ENCODE results near the gene NCOR1. TPM values are rescaled to one million over a fixed set of nuclear protein-coding genes. Genes with fewer than 3 reads are reported as not detected.

NCOR1 gene
- polyA plus RNA-seq (2013, experiment 1 of 2) = 52.9 TPM
- polyA plus RNA-seq (2013, experiment 2 of 2) = 49.7 TPM

- WGBS = under 1% methylated on average over 73 of the region's 82 CpGs
Observed at GRCh38 chr17:16215273-16215964, at the start of gene NCOR1. Gene NCOR1 (minus strand): TSS chr17:16215534. CDS start chr17:16194569, 20,965 bp downstream.

GRCh38 chr17:16262201-16262600 is 46.9 kb upstream of the NCOR1 start:
- no peak overlapping the region for H2AFZ ChIP-seq (ENCODE audit: low read depth, low read length)
- H3K14ac ChIP-seq (ENCODE audit: low read length in 2 of 2) = no peak overlapping the region
- no peaks in the 10 kb centered on the region for H3K9me3 ChIP-seq (ENCODE audit: control insufficient read depth, low read length)
- H3K27me3 ChIP-seq (ENCODE audit: control insufficient read depth in 1 of 2, insufficient read depth in 1 of 2, low read length in 2 of 2) = no peaks in the 10 kb centered on the region
- no peak overlapping the region for H3K4ac ChIP-seq (ENCODE audit: low read depth in 1 of 2, low read length in 2 of 2)
- H4K8ac ChIP-seq (ENCODE audit: low read length) = no peak overlapping the region
- H3K79me1 ChIP-seq (replicated peaks; ENCODE audit: low read length, poor library complexity, severe bottlenecking) = peaks cover 8% of the 10 kb centered on the region
- H3K23ac ChIP-seq (ENCODE audit: low read length in 2 of 2) = no peak overlapping the region
- WGBS = 100% methylated on average over 1 of the region's 4 CpGs
- H2BK15ac ChIP-seq (ENCODE audit: low read depth, poor library complexity, severe bottlenecking) = no peak overlapping the region
- DNase-seq = no peak
- H3K36me3 ChIP-seq (ENCODE audit: control insufficient read depth in 1 of 2, insufficient read depth in 2 of 2, low read depth in 1 of 2, low read length in 2 of 2) = peaks cover 0 to 6% of the 10 kb centered on the region in 2 experiments
- H3K9ac ChIP-seq (ENCODE audit: low read length) = no peak overlapping the region
- no peak overlapping the region for H3K18ac ChIP-seq (ENCODE audit: low read depth in 1 of 2, low read length in 2 of 2)
- no peak overlapping the region for H3K4me2 ChIP-seq (ENCODE audit: low read length, poor library complexity, severe bottlenecking)
- H2BK5ac ChIP-seq (ENCODE audit: low read depth, low read length, poor library complexity, severe bottlenecking) = no peak overlapping the region
- H2BK120ac ChIP-seq (ENCODE audit: low read depth, low read length) = no peak overlapping the region
- peaks cover 2% of the 10 kb centered on the region for H3K4me1 ChIP-seq (ENCODE audit: control insufficient read depth, insufficient read depth, low read depth, low read length)
- no peak overlapping the region for H3K4me3 ChIP-seq (ENCODE audit: insufficient read depth in 1 of 2, low read depth in 1 of 2, low read length in 2 of 2)
- no peak overlapping the region for H2BK12ac ChIP-seq (ENCODE audit: low read length in 2 of 2)
- H3K27ac ChIP-seq (ENCODE audit: low read length, poor library complexity, severe bottlenecking) = no peak overlapping the region
- no peak overlapping the region for H4K91ac ChIP-seq (ENCODE audit: low read length)
- no peak overlapping the region for H2AK5ac ChIP-seq (ENCODE audit: low read length, severe bottlenecking)

More at GRCh38 chr17:16215273-16215964, at the start of gene NCOR1:
- H3K4me3 ChIP-seq (ENCODE audit: insufficient read depth in 1 of 2, low read depth in 1 of 2, low read length in 2 of 2) = peak within 1 kb of the TSS; percentile 86 to 91
- H4K91ac ChIP-seq (ENCODE audit: low read length) = peak within 1 kb of the TSS; percentile 99
- peak within 1 kb of the TSS; percentile 99 for H2BK15ac ChIP-seq (ENCODE audit: low read depth, poor library complexity, severe bottlenecking)
- H4K8ac ChIP-seq (ENCODE audit: low read length) = peak within 1 kb of the TSS; percentile 100
- H2AK5ac ChIP-seq (ENCODE audit: low read length, severe bottlenecking) = peak within 1 kb of the TSS; percentile 64
- DNase-seq = peak; percentile 96
- peak within 1 kb of the TSS; percentile 80 for H3K27ac ChIP-seq (ENCODE audit: low read length, poor library complexity, severe bottlenecking)
- H3K4ac ChIP-seq (ENCODE audit: low read depth in 1 of 2, low read length in 2 of 2) = peak within 1 kb of the TSS; percentile 94 to 96
- H3K4me1 ChIP-seq (ENCODE audit: control insufficient read depth, insufficient read depth, low read depth, low read length) = peaks cover 12% of the 10 kb centered on the region
- peak within 1 kb of the TSS; percentile 66 to 73 for H2BK12ac ChIP-seq (ENCODE audit: low read length in 2 of 2)
- H3K9me3 ChIP-seq (ENCODE audit: control insufficient read depth, low read length) = no peaks in the 10 kb centered on the region
- H3K9ac ChIP-seq (ENCODE audit: low read length) = peak within 1 kb of the TSS; percentile 94
- peak within 1 kb of the TSS; percentile 15 to 96 for H3K23ac ChIP-seq (ENCODE audit: low read length in 2 of 2)
- H3K18ac ChIP-seq (ENCODE audit: low read depth in 1 of 2, low read length in 2 of 2) = peak within 1 kb of the TSS; percentile 99 to 100
- H2AFZ ChIP-seq (ENCODE audit: low read depth, low read length) = peak within 1 kb of the TSS; percentile 97
- H3K36me3 ChIP-seq (ENCODE audit: control insufficient read depth in 1 of 2, insufficient read depth in 2 of 2, low read depth in 1 of 2, low read length in 2 of 2) = peaks cover 0 to 3% of the 10 kb centered on the region in 2 experiments
- H3K27me3 ChIP-seq (ENCODE audit: control insufficient read depth in 1 of 2, insufficient read depth in 1 of 2, low read length in 2 of 2) = no peaks in the 10 kb centered on the region
- no peaks in the 10 kb centered on the region for H3K79me1 ChIP-seq (replicated peaks; ENCODE audit: low read length, poor library complexity, severe bottlenecking)
- H2BK5ac ChIP-seq (ENCODE audit: low read depth, low read length, poor library complexity, severe bottlenecking) = peak within 1 kb of the TSS; percentile 96
- H3K4me2 ChIP-seq (ENCODE audit: low read length, poor library complexity, severe bottlenecking) = peak within 1 kb of the TSS; percentile 68
- peak within 1 kb of the TSS; percentile 99 for H2BK120ac ChIP-seq (ENCODE audit: low read depth, low read length)
- H3K14ac ChIP-seq (ENCODE audit: low read length in 2 of 2) = peak within 1 kb of the TSS in 1 of 2 experiments; percentile 99

GRCh38 chr17:16261049-16261448 is 45.7 kb upstream of the NCOR1 start:
- no peak overlapping the region for H2AK5ac ChIP-seq (ENCODE audit: low read length, severe bottlenecking)
- no peak overlapping the region for H3K4me3 ChIP-seq (ENCODE audit: insufficient read depth in 1 of 2, low read depth in 1 of 2, low read length in 2 of 2)
- H3K18ac ChIP-seq (ENCODE audit: low read depth in 1 of 2, low read length in 2 of 2) = no peak overlapping the region
- H2BK15ac ChIP-seq (ENCODE audit: low read depth, poor library complexity, severe bottlenecking) = peak overlapping the region; percentile 12
- H3K79me1 ChIP-seq (replicated peaks; ENCODE audit: low read length, poor library complexity, severe bottlenecking) = peaks cover 10% of the 10 kb centered on the region
- no peak overlapping the region for H3K4ac ChIP-seq (ENCODE audit: low read depth in 1 of 2, low read length in 2 of 2)
- H3K4me1 ChIP-seq (ENCODE audit: control insufficient read depth, insufficient read depth, low read depth, low read length) = peaks cover 2% of the 10 kb centered on the region
- H3K9ac ChIP-seq (ENCODE audit: low read length) = no peak overlapping the region
- H2AFZ ChIP-seq (ENCODE audit: low read depth, low read length) = no peak overlapping the region
- H2BK5ac ChIP-seq (ENCODE audit: low read depth, low read length, poor library complexity, severe bottlenecking) = no peak overlapping the region
- H3K36me3 ChIP-seq (ENCODE audit: control insufficient read depth in 1 of 2, insufficient read depth in 2 of 2, low read depth in 1 of 2, low read length in 2 of 2) = peaks cover 0 to 6% of the 10 kb centered on the region in 2 experiments
- H2BK120ac ChIP-seq (ENCODE audit: low read depth, low read length) = no peak overlapping the region
- H2BK12ac ChIP-seq (ENCODE audit: low read length in 2 of 2) = no peak overlapping the region
- H3K14ac ChIP-seq (ENCODE audit: low read length in 2 of 2) = no peak overlapping the region
- H3K9me3 ChIP-seq (ENCODE audit: control insufficient read depth, low read length) = no peaks in the 10 kb centered on the region
- no peak overlapping the region for H4K8ac ChIP-seq (ENCODE audit: low read length)
- no peak for DNase-seq
- no peak overlapping the region for H3K23ac ChIP-seq (ENCODE audit: low read length in 2 of 2)
- 86% methylated on average over 3 of the region's 3 CpGs for WGBS
- no peaks in the 10 kb centered on the region for H3K27me3 ChIP-seq (ENCODE audit: control insufficient read depth in 1 of 2, insufficient read depth in 1 of 2, low read length in 2 of 2)
- H4K91ac ChIP-seq (ENCODE audit: low read length) = no peak overlapping the region
- H3K4me2 ChIP-seq (ENCODE audit: low read length, poor library complexity, severe bottlenecking) = no peak overlapping the region
- H3K27ac ChIP-seq (ENCODE audit: low read length, poor library complexity, severe bottlenecking) = no peak overlapping the region

- H2BK12ac ChIP-seq (ENCODE audit: low read length in 2 of 2) = no peak overlapping the region
- no peaks in the 10 kb centered on the region for H3K27me3 ChIP-seq (ENCODE audit: control insufficient read depth in 1 of 2, insufficient read depth in 1 of 2, low read length in 2 of 2)
- no peak overlapping the region for H3K27ac ChIP-seq (ENCODE audit: low read length, poor library complexity, severe bottlenecking)
- H3K23ac ChIP-seq (ENCODE audit: low read length in 2 of 2) = no peak overlapping the region
- H2BK120ac ChIP-seq (ENCODE audit: low read depth, low read length) = no peak overlapping the region
- DNase-seq = no peak
- H3K4me2 ChIP-seq (ENCODE audit: low read length, poor library complexity, severe bottlenecking) = no peak overlapping the region
- H3K36me3 ChIP-seq (ENCODE audit: control insufficient read depth in 1 of 2, insufficient read depth in 2 of 2, low read depth in 1 of 2, low read length in 2 of 2) = peaks cover 0 to 6% of the 10 kb centered on the region in 2 experiments
- no peak overlapping the region for H3K4ac ChIP-seq (ENCODE audit: low read depth in 1 of 2, low read length in 2 of 2)
- H3K14ac ChIP-seq (ENCODE audit: low read length in 2 of 2) = no peak overlapping the region
- H3K79me1 ChIP-seq (replicated peaks; ENCODE audit: low read length, poor library complexity, severe bottlenecking) = peaks cover 10% of the 10 kb centered on the region
- no peak overlapping the region for H2BK5ac ChIP-seq (ENCODE audit: low read depth, low read length, poor library complexity, severe bottlenecking)
- H4K91ac ChIP-seq (ENCODE audit: low read length) = no peak overlapping the region
- no peak overlapping the region for H3K18ac ChIP-seq (ENCODE audit: low read depth in 1 of 2, low read length in 2 of 2)
- peaks cover 2% of the 10 kb centered on the region for H3K4me1 ChIP-seq (ENCODE audit: control insufficient read depth, insufficient read depth, low read depth, low read length)
- no peaks in the 10 kb centered on the region for H3K9me3 ChIP-seq (ENCODE audit: control insufficient read depth, low read length)
- H3K9ac ChIP-seq (ENCODE audit: low read length) = no peak overlapping the region
- no peak overlapping the region for H2AFZ ChIP-seq (ENCODE audit: low read depth, low read length)
- 98% methylated on average over 6 of the region's 6 CpGs for WGBS
- no peak overlapping the region for H2AK5ac ChIP-seq (ENCODE audit: low read length, severe bottlenecking)
- H4K8ac ChIP-seq (ENCODE audit: low read length) = no peak overlapping the region
- H2BK15ac ChIP-seq (ENCODE audit: low read depth, poor library complexity, severe bottlenecking) = no peak overlapping the region
- H3K4me3 ChIP-seq (ENCODE audit: insufficient read depth in 1 of 2, low read depth in 1 of 2, low read length in 2 of 2) = no peak overlapping the region
Observed at GRCh38 chr17:16259926-16260325, 44.6 kb upstream of the NCOR1 start.

All from mesenchymal stem cell (in vitro differentiated cells and primary cell).